GM12891 (cell line): ENCODE results near the gene SLC4A3.

ENCODE experiments used
- PAX5 ChIP-seq: IDR thresholded peaks from 2 replicates; pipeline ENCODE4 v1.6.1; 2011; ENCODE audit warnings: low read length, moderate library complexity, mild to moderate bottlenecking; ENCODE audit not compliant: insufficient read depth, severe bottlenecking
- POLR2A ChIP-seq: IDR thresholded peaks from 2 replicates; pipeline ENCODE4 v1.6.1; 2011; ENCODE audit warnings: low read depth, low read length, control low read depth
- POLR2AphosphoS5 ChIP-seq: IDR thresholded peaks from 2 replicates; pipeline ENCODE4 v1.6.1; 2011; ENCODE audit warnings: low read depth, low read length, control low read depth

DNA sequence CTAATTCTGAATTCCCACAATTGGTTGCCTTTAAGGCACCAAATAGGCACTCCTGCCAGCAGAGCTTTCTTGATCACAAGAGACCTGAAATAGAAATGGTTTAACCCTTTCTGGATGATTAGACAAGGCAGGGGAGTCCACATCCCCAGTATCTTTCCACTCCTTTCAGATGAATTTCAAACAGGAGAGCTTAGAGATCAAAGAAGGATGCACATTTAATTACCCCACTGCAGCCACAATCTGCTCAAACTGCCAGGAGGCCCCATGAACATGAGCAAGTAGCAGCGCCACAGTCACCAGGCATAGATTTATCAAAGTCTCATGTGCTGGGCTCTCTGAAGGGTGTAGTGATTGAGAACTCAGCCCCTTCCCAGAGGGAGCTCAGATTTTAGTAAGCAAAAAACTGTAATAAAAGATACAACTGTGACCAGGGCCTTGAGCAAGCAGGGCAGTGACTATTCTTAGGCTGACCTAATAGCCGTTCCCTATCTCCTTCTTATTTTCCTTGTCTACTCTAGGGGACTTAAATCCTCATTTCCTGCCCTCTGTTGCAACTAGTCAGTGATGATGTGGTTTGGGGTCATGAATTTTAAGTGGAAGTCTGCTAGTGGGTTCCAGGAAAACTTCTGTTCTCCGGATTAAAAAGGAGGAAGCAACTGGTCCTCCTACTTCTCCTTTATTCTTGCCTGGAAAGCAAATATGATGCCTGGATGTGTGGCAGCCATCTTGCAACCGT lies 53.7 kb downstream of the SLC4A3 start:
- no peak for TF ChIP-seq POLR2AphosphoS5
- TF ChIP-seq POLR2A, result no peak
- no peak for TF ChIP-seq PAX5
